Panc1 (cell line): Measurements from ENCODE around the gene CEP63. TPM values are rescaled to one million over a fixed set of nuclear protein-coding genes. Genes with fewer than 3 reads are reported as not detected.

Experiments
- ATAC-seq: fragments of 200-7000 bp; cut with Tn5 transposase; 2 replicates; pipeline ENCODE4 v1.9.1; 2020; ENCODE audit warnings: mild to moderate bottlenecking, moderate library complexity
- BruUV-seq: library from RNA; stranded (reverse); fragments of 400-500 nt; replicated peaks from 2 replicates; lab custom pipeline; 2021; lab: Mats Ljungman, UMichigan
- CTCF ChIA-PET: fragments of 300-600 bp; sonication (Branson Sonifier 250); formaldehyde crosslinking; loops from one replicate; lab custom pipeline; 2022; ENCODE audit warnings: antibody characterized with exemption; lab: Charles Lee
- POLR2A ChIA-PET: fragments of 300-600 bp; sonication (Branson Sonifier 250); formaldehyde crosslinking; loops from one replicate; lab custom pipeline; 2022; ENCODE audit warnings: antibody characterized with exemption; lab: Charles Lee
- DNase-seq: peaks from one replicate; pipeline ENCODE4 v3.0.0-alpha.2; 2010; ENCODE audit warnings: low read depth, low spot score
- H3K27ac ChIP-seq: 2 replicates; pipeline ENCODE4 v1.5.1; 2011; ENCODE audit warnings: mild to moderate bottlenecking, low read length, inconsistent platforms
- H3K27me3 ChIP-seq: fragments of 200-500 bp; sonication (Bioruptor generic); 2 replicates; pipeline ENCODE4 v1.6.0; 2014; ENCODE audit warnings: low read length, inconsistent platforms; ENCODE audit not compliant: control insufficient read depth, insufficient read depth
- H3K36me3 ChIP-seq: fragments of 200-500 bp; sonication (Bioruptor generic); 2 replicates; pipeline ENCODE4 v1.5.1; 2014; ENCODE audit warnings: inconsistent platforms, mild to moderate bottlenecking, low read length, moderate library complexity; ENCODE audit not compliant: control insufficient read depth, insufficient read depth
- H3K4me1 ChIP-seq: 2 replicates; pipeline ENCODE4 v1.5.1; 2011; ENCODE audit warnings: inconsistent platforms, mild to moderate bottlenecking, low read length, moderate library complexity; ENCODE audit not compliant: control insufficient read depth, insufficient read depth
- H3K4me3 ChIP-seq, 2 experiments: 2 replicates each; pipeline ENCODE4 v1.5.1; 2011 to 2012; ENCODE audit warnings: low read depth in 2 of 2, low read length in 2 of 2, mild to moderate bottlenecking in 2 of 2, inconsistent platforms in 1 of 2, moderate library complexity in 1 of 2
- H3K9me3 ChIP-seq: fragments of 200-500 bp; sonication (Bioruptor generic); 2 replicates; pipeline ENCODE4 v1.5.1; 2014; ENCODE audit warnings: low read depth, mild to moderate bottlenecking, inconsistent platforms, low read length, moderate library complexity; ENCODE audit not compliant: control insufficient read depth, insufficient read depth
- CTCF ChIP-seq: fragments of 450-650 bp; IDR thresholded peaks from 2 replicates; pipeline ENCODE4 v1.5.1; 2017; ENCODE audit warnings: mild to moderate bottlenecking
- POLR2AphosphoS5 ChIP-seq: IDR thresholded peaks from 2 replicates; pipeline ENCODE4 v1.6.1; 2012; ENCODE audit warnings: mild to moderate bottlenecking, low read depth, low read length, moderate library complexity
- REST ChIP-seq, 2 experiments: IDR thresholded peaks; 2 replicates each; pipeline ENCODE4 v1.6.1; 2011 to 2012; ENCODE audit warnings: low read depth in 2 of 2, control low read depth in 1 of 2, low read length in 1 of 2, mild to moderate bottlenecking in 1 of 2, moderate library complexity in 1 of 2; ENCODE audit not compliant: insufficient read depth in 1 of 2
- SIN3A ChIP-seq: IDR thresholded peaks from 2 replicates; pipeline ENCODE4 v1.6.1; 2012; ENCODE audit warnings: low read depth, mild to moderate bottlenecking, low read length, moderate library complexity, borderline replicate concordance; ENCODE audit not compliant: insufficient read depth
- TCF7L2 ChIP-seq: IDR thresholded peaks from 2 replicates; pipeline ENCODE4 v1.6.1; 2011; ENCODE audit warnings: mild to moderate bottlenecking, low read depth, low read length, inconsistent platforms
- in situ Hi-C: cut with HindIII; loops from 2 replicates; pipeline ENCODE4 v1.10.0; 2016; ENCODE audit warnings: low sequenced_read_pairs, low pct_unique_long_range_greater_than_20kb
- intact Hi-C: fragments of 100-400 bp; cut with micrococcal nuclease; formaldehyde crosslinking; loops from one replicate; pipeline ENCODE4 v1.10.0; 2022; ENCODE audit not compliant: unreplicated experiment
- total RNA-seq: library from RNA; stranded (reverse); gene quantifications from one replicate; pipeline ENCODE4 v1.2.1, GENCODE V29; 2021; ENCODE audit not compliant: unreplicated experiment

CEP63 gene
- total RNA-seq, 1 experiment from 2014 or later = 30.5 TPM

- Histone ChIP-seq H3K36me3 (no peaks in the 10 kb centered on the region), H3K4me3 (no peak overlapping the region), H3K27me3 (no peaks in the 10 kb centered on the region), H3K27ac (no peak overlapping the region), H3K4me1 (no peaks in the 10 kb centered on the region), H3K9me3 (no peaks in the 10 kb centered on the region)
- TF ChIP-seq TCF7L2 (no peak), POLR2AphosphoS5 (no peak), SIN3A (no peak), CTCF (no peak), REST (IDR thresholded peaks at IDR 0.05; ENCODE audit: insufficient read depth in 1 of 2, low read depth in 2 of 2, low read length in 1 of 2) (no peak)
- in situ Hi-C loops = no loop called here
- ChIA-PET POLR2A (no interaction called here), CTCF (no interaction called here)
- BruUV-seq = no TSS peak
- DNase-seq (no peak), ATAC-seq (no peak)
- intact Hi-C loops = no loop called here
These were observed 134.7 kb downstream of the CEP63 start for GRCh38 chr3:134620476-134621115.

GRCh38 chr3:134621854-134622253 lies 136.0 kb downstream of the CEP63 start:
- no TSS peak for BruUV-seq
- no peaks in the 10 kb centered on the region for H3K36me3 ChIP-seq
- no peak overlapping the region for H3K4me3 ChIP-seq
- DNase-seq (no peak), ATAC-seq (no peak)
- H3K9me3 ChIP-seq = no peaks in the 10 kb centered on the region
- H3K27me3 ChIP-seq = no peaks in the 10 kb centered on the region
- ChIA-PET CTCF (interaction anchor here (0.6 kb wide), 1 partner anchor 21 kb away, joined by 3 read pairs; no protein-coding TSS in a partner anchor), POLR2A (no interaction called here)
- in situ Hi-C loops (no loop called here), intact Hi-C loops (no loop called here)
- H3K4me1 ChIP-seq = no peaks in the 10 kb centered on the region
- TF ChIP-seq POLR2AphosphoS5 (no peak), REST (IDR thresholded peaks at IDR 0.05; ENCODE audit: insufficient read depth in 1 of 2, low read depth in 2 of 2, low read length in 1 of 2) (no peak), SIN3A (no peak), CTCF (no peak), TCF7L2 (no peak)
- no peak overlapping the region for H3K27ac ChIP-seq
